Uterus (tissue), 2 donors: Measurements from ENCODE around the gene KCNQ1.

ENCODE experiments used
- CTCF ChIP-seq, 4 experiments: fragments of 200-600 bp in 2 of 4; fragments of 450-650 bp in 2 of 4; sonication (generic) in 2 of 4; IDR thresholded peaks; one replicate each; pipeline ENCODE4 v1.5.1; 2016 to 2019; ENCODE audit warnings: antibody characterized with exemption in 4 of 4, mild to moderate bottlenecking in 2 of 4, moderate library complexity in 1 of 4
- POLR2A ChIP-seq, 2 donors: fragments of 450-650 bp; IDR thresholded peaks; one replicate each; pipeline ENCODE4 v1.6.1; 2016; ENCODE audit warnings: antibody characterized with exemption in 2 of 2, mild to moderate bottlenecking in 1 of 2, moderate library complexity in 1 of 2

- TF ChIP-seq CTCF (IDR thresholded peaks at IDR 0.05) (no peak), POLR2A (IDR thresholded peaks at IDR 0.05) (no peak)
These were observed 383.0 kb downstream of the KCNQ1 start for GRCh38 chr11:2827792-2828191.
